Measurements from ENCODE around the gene ANKRD52. TPM values are rescaled to one million over a fixed set of nuclear protein-coding genes. Genes with fewer than 3 reads are reported as not detected.

The ANKRD52 gene
- total RNA-seq, 4 donors from 2014 or later = 14.6 to 42.4 (median 23.9) TPM

DNA sequence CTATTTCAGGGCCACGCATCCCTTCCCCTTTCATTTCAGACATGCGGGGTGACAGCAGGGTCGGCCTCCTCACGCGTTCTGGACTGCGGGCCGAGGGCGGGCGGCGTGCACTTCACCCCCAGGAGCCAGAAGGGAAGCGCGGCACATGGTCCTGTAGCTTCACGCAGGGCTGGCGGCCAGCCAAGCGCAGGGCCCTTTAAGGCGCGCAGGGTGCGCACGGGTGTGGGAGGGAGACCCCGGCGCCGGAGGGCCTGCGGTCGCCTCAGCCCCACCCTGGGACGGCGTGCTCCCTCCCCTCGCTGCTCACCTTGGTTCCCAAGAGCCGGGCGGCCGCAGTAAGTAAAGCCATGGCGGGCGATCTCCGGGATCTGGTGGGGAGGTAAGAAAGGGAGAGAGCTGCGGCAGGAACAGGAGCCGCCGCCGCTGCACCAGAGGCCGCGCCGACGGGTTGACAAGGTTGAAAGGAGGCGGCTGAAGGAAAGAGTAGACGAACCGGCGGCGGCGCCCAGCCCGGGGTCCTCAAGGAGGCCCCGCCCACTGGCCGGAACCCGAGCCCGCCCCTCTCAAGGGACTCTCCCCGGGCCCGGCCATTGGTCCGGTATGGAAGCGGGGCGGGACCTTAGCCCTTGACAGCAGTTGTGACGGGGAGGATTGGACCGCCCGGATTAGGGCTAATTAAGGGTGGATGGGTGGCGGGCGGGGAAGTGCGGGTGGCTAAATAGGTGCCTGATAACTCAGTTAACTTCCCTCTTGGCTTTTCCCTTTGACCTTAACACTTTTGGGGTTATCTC, 41.9 kb upstream of the ANKRD52 start, which contains the start of gene CS:
CS (minus strand) TSS at position 478 of the 791 bp plus-strand sequence; CDS start at position 349, 129 bp downstream.
- H3K27me3 ChIP-seq = no peaks in the 10 kb centered on the region
- H3K27ac ChIP-seq = peak within 1 kb of the TSS; percentile 70 to 94 (median 91)
- 1% methylated on average over 44 of the region's 63 CpGs for WGBS, 2 donors
- peaks cover 0 to 59% (median 30%) of the 10 kb centered on the region in 4 donors for H3K4me1 ChIP-seq
- no peaks in the 10 kb centered on the region for H3K9me3 ChIP-seq
- peak within 1 kb of the TSS; percentile 47 to 88 (median 82) for H3K4me3 ChIP-seq
- H3K36me3 ChIP-seq = peaks cover 0 to 24% (median 3%) of the 10 kb centered on the region in 3 donors
- TF ChIP-seq POLR2A (IDR thresholded peaks at IDR 0.05) = peak; percentile 40 to 71
- peak in 1 of 2 donors; percentile 74 for TF ChIP-seq EP300 (IDR thresholded peaks at IDR 0.05)
- TF ChIP-seq, protein P1, sequence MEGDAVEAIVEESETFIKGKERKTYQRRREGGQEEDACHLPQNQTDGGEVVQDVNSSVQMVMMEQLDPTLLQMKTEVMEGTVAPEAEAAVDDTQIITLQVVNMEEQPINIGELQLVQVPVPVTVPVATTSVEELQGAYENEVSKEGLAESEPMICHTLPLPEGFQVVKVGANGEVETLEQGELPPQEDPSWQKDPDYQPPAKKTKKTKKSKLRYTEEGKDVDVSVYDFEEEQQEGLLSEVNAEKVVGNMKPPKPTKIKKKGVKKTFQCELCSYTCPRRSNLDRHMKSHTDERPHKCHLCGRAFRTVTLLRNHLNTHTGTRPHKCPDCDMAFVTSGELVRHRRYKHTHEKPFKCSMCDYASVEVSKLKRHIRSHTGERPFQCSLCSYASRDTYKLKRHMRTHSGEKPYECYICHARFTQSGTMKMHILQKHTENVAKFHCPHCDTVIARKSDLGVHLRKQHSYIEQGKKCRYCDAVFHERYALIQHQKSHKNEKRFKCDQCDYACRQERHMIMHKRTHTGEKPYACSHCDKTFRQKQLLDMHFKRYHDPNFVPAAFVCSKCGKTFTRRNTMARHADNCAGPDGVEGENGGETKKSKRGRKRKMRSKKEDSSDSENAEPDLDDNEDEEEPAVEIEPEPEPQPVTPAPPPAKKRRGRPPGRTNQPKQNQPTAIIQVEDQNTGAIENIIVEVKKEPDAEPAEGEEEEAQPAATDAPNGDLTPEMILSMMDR (IDR thresholded peaks at IDR 0.05) = peak in 1 of 5 experiments; percentile 30
- DNase-seq (ENCODE audit: low spot score in 2 of 2) = peak; percentile 98

DNA sequence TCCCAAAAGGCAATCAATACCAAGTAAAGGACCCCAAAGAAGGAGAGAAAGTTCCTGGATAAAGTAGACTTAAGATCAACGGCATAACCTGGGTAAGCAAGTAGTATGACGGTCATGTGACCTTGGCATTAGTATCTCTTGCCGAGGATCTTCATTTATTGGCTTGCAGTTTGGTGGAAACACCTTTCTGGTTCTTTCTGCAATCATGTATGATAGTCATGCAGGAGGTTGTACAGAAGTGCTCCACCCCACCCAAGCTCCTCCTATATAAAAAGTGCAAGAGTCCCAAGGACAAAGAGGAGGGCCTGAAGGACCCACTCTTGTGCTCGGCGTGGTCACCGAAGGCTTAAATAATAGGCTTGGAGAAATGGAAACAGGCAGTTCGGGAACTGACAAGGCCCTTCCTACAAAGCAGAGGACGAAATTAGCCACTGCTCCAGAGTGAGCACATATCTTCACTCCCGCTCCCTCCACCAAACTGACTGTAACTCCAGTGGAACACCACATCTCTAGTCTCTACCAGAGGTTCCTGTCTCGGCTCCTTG, 41.2 kb upstream of the ANKRD52 start:
- WGBS, 2 donors = 1 to 2% methylated on average over 10 of the region's 10 CpGs
- H3K27ac ChIP-seq = peak overlapping the region in 3 of 4 donors; percentile 89 to 94 (median 93)
- H3K4me1 ChIP-seq = peaks cover 0 to 65% (median 30%) of the 10 kb centered on the region in 4 donors
- no peak for DNase-seq (ENCODE audit: low spot score in 2 of 2)
- peaks cover 0 to 17% (median 3%) of the 10 kb centered on the region in 3 donors for H3K36me3 ChIP-seq
- H3K9me3 ChIP-seq = no peaks in the 10 kb centered on the region
- H3K27me3 ChIP-seq = no peaks in the 10 kb centered on the region
- TF ChIP-seq EP300 (IDR thresholded peaks at IDR 0.05) (no peak), POLR2A (IDR thresholded peaks at IDR 0.05) (no peak)
- TF ChIP-seq, protein P1 (IDR thresholded peaks at IDR 0.05) = no peak
- peak overlapping the region; percentile 47 to 88 (median 82) for H3K4me3 ChIP-seq

DNA sequence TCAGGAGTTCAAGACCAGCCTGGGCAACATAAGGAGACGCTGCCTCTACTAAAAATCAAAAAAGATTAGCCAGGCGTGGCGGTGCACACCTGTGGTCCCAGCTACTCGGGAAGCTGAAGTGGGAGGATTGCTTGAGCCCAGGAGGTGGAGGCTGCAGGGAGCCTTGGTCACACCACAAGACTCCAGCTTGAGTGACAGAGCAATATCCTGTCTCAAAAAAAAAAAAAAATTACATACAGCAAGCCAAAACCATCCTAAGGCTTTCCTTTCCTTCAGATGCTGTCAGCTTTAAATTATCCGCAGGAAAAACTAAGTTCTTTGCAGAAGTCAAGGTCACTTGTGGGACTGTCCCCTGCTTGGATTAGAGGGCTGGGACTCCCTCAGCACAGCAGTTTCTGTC, 40.6 kb upstream of the ANKRD52 start:
- TF ChIP-seq EP300 (IDR thresholded peaks at IDR 0.05) (no peak), POLR2A (IDR thresholded peaks at IDR 0.05) (no peak)
- TF ChIP-seq, protein P1 (IDR thresholded peaks at IDR 0.05) = no peak
- no peaks in the 10 kb centered on the region for H3K9me3 ChIP-seq
- peak overlapping the region in 3 of 4 donors; percentile 81 to 88 (median 82) for H3K4me3 ChIP-seq
- H3K27me3 ChIP-seq = no peaks in the 10 kb centered on the region
- H3K27ac ChIP-seq = peak overlapping the region in 3 of 4 donors; percentile 28 to 94 (median 89)
- peaks cover 0 to 67% (median 30%) of the 10 kb centered on the region in 4 donors for H3K4me1 ChIP-seq
- peaks cover 0 to 15% (median 3%) of the 10 kb centered on the region in 3 donors for H3K36me3 ChIP-seq
- DNase-seq (ENCODE audit: low spot score in 2 of 2) = no peak
- 69 to 77% methylated on average over 5 of the region's 5 CpGs for WGBS, 2 donors

DNA sequence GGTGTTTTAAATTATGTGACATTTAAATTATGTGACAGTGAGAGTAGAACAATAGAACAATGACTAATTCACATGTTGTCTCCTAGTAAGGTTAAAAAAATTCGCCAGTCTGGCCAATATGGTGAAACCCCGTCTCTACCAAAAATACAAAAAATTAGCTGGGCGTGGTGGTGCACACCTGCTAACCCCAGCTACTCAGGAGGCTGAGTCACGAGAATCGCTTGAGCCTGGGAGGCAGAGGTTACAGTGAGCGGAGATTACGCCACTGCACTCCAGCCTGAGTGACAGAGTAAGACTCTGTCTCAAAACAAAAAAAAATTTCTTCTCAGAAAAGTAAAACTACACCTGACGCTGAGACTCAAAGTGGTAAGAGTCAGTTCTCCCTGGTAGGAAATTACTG, 39.2 kb upstream of the ANKRD52 start:
- DNase-seq (ENCODE audit: low spot score in 2 of 2) = no peak
- Histone ChIP-seq H3K4me1 (peaks cover 0 to 70% (median 30%) of the 10 kb centered on the region in 4 donors), H3K27me3 (no peaks in the 10 kb centered on the region), H3K4me3 (no peak overlapping the region), H3K36me3 (peaks cover 0 to 16% (median 3%) of the 10 kb centered on the region in 3 donors), H3K9me3 (no peaks in the 10 kb centered on the region), H3K27ac (no peak overlapping the region)
- WGBS, 2 donors = 87 to 93% methylated on average over 8 of the region's 8 CpGs
- TF ChIP-seq EP300 (IDR thresholded peaks at IDR 0.05) = no peak
- TF ChIP-seq, protein P1 (IDR thresholded peaks at IDR 0.05) = no peak
- TF ChIP-seq POLR2A (IDR thresholded peaks at IDR 0.05) = no peak

DNA sequence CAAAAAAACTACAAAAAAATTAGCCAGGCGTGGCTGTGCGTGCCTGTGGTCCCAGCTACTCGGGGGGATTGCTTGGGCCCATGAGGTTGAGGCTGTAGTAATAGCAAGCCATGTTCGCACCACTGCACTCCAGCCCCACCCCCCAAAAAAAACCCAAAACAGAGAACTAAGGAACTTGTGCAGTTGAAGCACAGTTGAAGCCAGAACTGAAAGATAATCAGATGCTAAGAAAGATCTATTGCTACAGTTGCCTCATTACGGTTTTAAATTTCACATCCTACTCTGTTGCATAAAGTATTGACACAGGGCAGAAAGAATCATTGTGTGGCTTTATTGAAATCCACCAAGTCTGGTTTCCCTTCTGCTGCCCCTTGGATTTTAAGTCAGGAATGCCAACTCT, 38.1 kb upstream of the ANKRD52 start:
- Histone ChIP-seq H3K27ac (no peak overlapping the region), H3K9me3 (no peaks in the 10 kb centered on the region), H3K4me3 (no peak overlapping the region), H3K4me1 (peaks cover 0 to 59% (median 25%) of the 10 kb centered on the region in 4 donors), H3K27me3 (no peaks in the 10 kb centered on the region), H3K36me3 (peaks cover 0 to 22% (median 3%) of the 10 kb centered on the region in 3 donors)
- WGBS, 2 donors = 64 to 70% methylated on average over 5 of the region's 5 CpGs
- TF ChIP-seq, protein P1 (IDR thresholded peaks at IDR 0.05) = no peak
- TF ChIP-seq POLR2A (IDR thresholded peaks at IDR 0.05) (no peak), EP300 (IDR thresholded peaks at IDR 0.05) (no peak)
- DNase-seq (ENCODE audit: low spot score in 2 of 2) = no peak
